Eye (tissue), 1 donor: Measurements from ENCODE around the gene CAMKK1.

Experiments
- DNase-seq: peaks from one replicate; pipeline ENCODE4 v3.0.0-alpha.2; 2015

The CAMKK1 gene

DNA sequence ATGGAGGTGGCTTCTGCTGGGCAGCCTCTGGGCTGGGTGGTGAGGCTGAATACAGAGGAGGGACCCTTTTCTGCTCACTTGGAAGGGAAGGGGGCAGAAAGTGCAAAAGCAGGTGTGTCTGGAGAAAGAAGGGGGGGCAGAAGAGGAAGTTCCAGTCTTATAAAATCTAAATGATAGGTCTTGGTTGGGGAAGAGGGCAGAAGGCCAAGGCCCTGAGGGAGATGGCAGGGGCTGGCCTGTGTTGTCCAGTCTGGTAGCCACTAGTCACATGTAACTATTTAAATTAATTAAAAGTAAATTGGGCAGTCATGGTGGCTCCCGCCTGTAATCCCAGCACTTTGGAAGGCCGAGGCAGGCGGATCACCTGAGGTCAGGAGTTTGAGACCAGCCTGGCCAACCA is 2.5 kb upstream of the CAMKK1 start:
- DNase-seq, result no peak

DNA sequence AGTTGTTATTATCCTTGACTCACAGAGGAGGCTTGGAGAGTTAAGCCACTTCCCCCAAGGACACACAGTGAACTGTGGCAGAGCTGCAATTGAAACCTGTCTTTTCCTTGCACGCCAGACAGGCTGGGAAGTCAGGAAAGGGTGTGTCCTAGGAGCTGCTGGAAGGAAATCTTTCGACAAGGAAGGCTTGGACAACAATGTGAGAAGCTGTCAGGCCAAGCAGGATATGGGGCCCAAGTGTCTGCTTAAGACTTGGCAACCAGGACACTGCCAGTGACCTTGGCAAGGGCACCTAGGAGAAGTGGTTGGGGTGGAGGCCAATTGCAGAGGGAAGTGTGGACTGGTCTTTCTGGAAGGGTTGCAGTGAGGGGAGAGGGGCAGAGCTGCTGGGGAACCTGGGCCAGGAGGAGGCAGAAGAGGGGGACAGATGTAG is 2.1 kb upstream of the CAMKK1 start:
- no peak for DNase-seq

DNA sequence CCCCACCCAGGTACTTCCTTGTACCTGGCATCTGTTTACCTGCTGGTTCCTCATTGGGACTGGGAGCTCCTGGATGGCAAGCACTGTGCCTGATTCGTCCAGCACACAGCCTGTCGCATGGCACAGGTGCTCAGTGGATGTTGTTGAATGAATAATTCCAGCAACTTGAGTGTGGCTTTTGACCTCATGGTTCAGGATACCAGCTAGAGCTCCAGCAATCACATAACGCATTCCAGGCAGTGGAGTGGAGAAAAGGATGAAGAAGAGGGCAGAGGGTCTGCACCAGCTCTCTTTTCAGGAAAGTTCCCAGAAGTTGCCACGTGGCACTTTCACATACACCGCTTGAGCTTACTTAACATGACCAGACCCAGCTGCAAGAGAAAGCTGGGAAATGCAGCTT is 1.3 kb upstream of the CAMKK1 start:
- no peak for DNase-seq

DNA sequence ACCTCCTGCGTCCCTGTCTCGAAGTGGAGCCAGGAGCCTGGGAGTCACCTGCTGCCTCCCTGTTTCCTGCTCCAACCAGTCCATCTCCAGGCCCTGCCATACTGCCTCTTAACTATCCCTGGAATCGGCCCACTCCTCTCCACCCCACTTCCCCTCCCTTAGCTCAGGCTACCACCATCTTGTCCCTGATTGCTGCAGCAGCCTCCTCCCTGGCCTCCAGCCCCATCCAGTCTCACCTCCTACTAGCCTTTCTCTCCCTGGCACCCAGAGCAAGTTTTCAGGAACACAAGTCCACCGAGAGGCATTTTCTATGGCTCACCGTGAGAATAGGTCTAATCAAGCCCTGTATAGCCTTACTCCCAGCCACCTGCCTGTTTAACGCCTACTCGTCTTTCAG is 865 bp upstream of the CAMKK1 start:
- DNase-seq, result no peak

DNA sequence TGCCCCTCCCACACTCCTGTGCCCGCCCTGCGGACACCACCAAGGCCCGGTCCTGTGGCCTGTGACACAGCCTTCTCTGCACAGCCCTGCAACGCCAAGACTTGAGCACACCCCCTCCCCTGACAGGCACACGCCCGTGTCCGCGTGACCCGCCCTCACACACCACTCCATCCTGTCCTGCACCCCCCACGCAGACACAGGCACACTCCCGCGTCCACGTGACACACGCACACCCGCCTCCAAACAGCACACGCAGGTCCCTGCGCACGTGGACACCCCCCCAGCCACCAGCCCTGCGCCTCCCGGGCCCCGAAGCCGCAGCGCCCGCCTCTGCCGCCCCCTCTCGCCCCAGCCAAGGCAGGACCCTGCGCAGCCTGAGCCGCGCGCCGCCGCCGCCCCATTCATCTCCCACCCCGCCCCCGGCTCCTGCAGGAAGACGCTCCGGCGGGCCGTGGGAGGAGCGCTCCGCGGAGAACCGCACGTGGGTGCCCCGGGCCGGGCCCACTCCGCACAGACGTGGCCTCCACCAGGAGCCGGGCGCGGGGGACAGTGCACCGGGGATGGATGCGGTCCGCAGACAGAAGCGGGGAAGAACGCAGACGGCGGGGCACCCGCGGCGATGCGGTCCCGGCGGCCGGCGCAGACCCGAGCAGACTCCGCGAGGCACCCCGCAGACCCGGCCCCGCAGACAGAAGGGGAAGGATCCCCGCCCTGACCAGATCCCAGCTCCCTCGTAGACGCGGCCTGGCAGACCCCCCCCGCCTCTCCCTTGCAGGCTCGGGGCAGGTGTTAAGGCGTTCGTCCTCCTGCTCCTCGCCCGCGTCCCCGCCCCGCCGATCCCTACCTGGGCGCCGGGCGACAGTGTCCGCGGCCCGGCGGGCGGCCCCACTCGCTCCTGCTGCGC is 506 bp downstream of the CAMKK1 start:
- peak; percentile 77 for DNase-seq

DNA sequence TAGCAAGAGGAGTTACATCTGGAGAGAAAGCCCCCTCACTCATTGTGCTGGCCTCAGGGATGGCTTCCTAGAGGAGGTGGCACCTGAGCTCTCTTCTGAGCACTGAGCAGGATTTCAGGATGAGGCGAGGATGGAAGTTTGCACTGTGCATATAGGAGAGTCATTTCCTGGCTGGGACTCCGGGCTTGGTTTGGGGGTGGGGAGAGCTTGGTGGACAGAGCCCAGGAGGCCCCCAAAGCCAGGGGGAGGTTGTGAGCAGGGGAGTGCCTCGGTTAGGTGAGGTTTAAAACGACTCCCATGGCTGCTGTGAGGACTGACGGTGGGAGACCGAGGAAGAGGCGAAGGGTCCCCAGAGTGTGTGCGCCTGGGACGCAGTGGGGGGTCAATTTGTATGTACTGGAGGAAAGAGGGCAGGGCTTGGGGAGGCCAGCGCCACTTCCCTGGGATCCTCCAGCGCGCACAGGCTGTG is 1.2 kb downstream of the CAMKK1 start:
- DNase-seq, result no peak

DNA sequence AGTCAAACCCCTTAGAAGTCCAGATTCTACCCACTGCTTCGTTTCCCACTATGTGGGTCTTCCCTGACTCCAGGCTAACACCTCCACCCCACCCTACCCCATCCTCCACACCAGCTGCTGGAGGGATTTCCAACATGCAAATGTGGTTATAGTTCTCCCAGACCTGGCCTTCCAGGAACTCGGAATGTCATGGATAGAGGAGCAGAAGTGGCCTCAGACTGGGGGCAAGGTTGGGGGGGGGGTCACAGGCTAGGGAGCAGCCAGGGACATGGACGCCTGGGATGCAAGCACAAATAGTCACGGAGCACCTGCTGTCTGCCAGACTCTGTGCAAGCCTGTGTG is 2.0 kb downstream of the CAMKK1 start:
- no peak for DNase-seq

DNA sequence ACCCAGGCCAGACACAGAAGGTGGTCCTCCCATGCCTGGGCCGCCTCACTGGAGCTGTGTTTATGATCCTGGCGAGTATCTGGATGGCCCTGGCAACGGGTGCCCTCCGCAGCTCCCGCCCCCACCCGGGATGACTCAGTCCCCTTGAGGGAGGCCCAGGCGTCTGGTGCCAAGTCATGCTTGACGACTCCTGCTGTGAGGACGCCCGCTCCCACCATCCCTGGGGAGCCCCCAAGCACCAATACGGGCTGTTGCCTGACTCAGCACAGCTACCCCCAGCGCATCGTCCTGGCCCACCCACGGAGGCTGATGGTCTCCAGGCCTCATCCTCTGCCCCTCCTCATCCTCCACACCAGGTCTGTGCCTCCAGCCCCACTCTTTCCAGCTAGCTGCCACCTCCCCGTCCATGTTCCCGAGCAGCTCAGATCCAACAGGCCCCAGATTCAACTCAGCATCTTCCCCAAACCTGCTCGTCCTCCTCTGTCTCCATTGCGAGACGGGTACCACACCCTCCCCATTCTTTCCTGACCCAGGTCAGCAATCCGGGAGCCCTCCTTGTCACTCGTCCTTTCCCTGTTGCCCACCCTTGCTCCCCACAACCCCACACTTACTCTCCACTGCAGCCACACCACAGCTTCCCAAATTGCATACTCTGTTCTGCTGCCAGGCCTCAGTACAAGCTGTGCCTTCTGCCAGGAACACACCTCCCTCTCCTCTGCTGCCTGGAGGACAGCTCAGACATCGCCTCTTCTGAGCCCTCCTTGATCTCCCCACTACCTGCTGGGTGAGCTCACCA is 2.6 kb downstream of the CAMKK1 start:
- peak; percentile 51 for DNase-seq

DNA sequence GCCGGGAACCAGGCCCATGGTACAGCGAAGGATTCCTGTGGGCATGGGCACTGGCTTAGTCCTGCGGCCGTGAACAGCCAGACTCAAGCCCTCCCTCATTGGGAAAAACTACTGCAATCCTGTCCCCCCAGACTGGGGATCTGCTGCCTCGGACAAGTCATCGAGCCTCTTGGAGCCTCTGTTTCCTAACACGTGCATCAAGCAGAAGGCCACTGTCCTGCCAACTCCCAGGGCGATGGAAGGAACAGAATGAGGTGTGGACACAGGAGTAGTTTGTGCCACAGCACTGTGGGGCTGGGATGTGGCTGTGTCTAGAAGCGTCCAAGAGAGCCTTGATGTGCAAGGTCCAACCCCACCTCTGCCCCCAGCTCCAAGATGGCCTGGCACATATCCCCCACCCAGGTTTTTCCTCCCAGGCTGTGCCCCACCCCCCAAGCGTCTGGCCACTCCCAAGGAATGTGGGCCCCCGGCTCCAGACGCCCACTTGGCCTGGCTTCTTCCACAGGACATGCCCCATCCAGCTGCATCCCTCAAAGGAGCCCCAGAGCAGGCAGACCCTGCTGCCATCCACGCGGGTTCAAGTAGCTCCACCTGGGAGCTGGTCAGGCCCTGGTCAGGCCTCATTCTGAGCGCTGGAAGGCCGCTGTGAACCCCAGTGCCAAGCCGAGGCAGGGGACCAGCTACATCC is 3.4 kb downstream of the CAMKK1 start:
- no peak for DNase-seq

DNA sequence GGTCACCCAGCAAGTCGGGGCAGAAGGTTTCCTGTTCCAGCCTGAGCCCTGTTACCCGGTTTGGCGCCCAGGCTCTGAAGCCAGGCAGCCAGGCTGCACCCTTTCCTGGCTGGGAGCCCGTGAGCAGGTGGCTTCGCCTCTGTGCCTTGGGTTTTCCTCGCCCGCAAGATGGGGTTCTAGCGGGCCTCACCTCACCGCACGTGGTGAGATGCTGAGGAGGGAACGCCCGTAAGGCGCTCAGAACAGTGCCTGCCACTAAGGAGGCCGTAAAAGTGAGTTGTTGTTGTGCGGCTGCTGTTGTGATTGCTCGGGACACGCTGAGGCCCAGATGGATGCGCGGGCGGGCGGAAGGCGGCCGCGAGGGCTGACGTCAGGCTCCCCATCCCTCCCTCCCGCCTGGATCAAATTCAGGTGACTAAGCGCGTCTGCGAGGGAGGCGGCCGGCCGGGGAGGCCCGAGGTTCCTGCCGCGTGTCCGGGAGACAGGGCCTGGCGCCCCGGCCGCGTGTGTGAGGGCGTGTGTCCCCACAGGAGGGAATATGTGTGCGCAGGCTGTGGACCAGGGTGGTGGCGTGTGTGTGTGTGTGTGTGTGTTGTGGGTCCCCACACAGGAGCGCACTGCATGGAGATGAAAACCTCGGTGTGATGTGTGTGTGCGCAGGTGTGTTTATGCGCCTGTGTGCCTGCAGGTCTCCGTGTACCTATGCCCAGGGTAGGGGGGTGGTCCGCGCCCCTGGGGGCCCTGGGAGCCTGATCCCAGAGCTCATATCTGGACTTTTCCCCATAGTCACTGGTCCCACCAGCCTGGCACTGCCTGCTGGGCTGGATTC is 4.3 kb downstream of the CAMKK1 start:
- DNase-seq, result peak; percentile 81

DNA sequence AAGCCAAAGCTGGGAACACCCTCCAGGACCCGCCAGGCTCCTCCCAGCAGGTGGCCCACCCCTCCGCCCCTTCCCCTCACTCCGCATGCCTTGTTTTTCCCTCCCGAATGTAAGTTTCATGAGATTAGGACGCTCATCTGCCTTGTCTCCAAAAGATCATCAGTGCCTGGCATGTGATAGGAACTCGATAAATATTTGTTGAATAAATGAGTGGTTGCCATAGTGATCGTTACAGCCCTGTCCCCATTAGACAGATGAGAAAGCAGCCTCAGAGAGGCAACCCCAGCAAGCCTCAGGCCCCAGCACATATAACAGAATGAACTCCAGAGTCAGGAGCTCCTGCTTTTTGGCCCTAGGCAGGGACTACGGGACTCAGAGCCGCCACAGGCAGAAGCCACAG is 5.0 kb downstream of the CAMKK1 start:
- DNase-seq, result no peak

DNA sequence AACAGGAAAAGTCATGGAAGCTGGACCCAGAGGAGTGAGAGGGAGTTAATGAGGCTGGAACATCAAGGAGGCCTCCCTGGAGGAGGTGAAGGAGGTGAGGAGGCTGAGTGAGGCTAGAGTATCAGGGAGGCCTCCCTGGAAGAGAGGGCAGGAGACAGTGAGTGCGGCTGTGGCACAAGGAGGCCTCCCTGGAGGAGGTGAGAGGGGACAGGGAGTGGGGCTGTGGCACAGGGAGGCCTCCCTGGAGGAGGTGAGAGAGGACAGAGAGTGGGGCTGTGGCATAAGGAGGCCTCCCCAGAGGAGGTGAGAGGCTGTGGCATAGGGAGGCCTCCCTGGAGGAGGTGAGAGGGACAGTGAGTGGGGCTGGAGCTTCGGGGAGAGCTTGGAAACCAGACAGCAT is 5.5 kb downstream of the CAMKK1 start:
- DNase-seq, result no peak

DNA sequence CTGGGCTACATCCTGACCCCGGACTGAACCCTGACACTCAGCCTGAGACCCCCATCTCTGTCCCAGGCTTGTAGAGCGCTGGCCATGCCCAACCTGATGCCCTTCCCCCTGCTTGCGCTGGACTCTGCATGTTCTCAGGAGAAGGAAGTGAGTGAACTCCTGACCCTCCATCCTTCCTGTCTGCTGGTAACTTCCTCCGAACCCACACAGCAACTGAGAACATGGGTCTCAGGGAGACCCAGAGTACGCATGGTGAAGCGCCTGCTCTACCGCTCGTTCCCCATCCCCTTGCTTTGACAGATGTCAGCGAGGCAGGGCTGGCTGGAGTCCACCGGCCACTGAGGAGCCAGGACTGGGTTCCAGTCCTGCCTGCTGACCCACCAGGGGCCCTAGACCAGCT is 6.1 kb downstream of the CAMKK1 start:
- no peak for DNase-seq

DNA sequence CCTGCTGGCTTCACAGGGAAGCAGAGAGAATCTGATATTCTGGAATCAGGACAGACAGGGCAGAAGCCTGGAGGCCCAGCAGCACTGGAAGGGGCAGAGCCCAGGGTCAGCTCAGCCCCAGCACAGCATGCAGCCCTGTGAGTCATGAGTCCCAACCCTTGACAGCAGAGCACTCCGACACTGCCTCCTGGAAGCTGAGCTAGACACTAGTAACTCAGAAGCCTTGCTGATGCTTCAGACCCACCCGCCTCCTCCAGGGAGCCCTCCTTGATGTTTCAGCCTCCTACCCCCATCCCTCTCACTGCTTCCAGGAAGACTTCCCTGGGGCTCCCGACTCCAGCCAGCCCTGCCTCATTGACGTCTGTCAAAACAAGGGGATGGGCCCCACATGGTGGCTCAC is 6.9 kb downstream of the CAMKK1 start:
- DNase-seq, result no peak

DNA sequence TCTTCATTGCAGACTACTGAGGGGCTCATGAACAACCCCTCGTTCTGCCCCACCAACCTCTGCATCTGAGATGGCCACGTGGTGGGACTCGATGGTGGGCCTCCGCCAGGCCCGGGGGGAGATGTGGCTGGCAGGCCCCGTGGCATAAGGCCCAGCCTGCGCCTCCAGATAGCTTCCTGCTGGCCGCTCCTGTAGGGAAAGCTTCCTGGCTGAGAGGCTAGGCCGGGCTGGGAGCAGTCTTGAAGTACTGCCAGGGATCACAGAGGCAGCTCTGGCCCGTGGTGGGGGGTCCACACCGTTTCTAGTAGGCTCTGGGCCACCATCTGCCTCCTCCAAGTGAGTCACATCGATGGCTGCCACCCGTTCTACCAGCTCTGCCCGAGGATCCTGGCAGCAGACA is 7.6 kb downstream of the CAMKK1 start:
- DNase-seq, result no peak

DNA sequence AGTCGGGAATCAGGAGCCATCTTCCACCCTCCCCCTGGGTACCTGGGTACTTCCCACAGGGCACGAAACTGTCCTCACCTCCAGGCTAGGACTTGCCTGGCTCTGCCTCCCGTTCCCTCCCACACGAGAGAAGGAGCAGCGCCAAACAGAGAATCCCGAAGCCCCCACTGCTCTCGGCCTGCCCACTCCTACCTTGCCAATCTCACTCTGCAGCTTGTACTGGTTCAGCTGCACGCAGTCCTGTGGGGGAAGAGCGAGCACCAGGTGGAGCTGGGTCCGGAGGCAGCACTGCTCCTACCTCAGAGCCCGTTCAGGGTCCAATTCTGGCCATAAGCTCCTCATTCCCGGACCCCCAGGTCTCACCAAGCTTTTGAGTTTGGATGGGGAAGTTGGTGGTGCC is 8.7 kb downstream of the CAMKK1 start:
- DNase-seq, result no peak

DNA sequence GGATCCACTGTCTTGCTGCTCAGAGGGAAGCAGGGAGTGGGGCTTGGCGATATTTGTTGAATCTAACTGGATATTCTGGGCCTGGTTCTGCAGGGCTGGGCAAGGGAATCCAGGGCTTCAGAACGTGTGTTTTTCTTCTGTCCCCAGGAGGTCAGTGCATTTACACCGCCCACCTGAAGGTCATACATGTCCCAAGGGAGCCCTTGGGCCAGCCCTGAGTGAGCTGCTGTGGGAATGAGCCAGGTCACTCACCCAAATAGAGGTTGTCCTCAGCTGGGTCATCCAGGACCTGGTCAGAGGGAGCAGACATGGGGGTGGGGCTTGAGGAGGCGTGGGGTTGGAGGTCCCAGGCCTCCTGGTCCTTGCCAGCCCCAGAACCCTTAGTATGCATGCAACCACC is 10.6 kb downstream of the CAMKK1 start:
- DNase-seq, result no peak

DNA sequence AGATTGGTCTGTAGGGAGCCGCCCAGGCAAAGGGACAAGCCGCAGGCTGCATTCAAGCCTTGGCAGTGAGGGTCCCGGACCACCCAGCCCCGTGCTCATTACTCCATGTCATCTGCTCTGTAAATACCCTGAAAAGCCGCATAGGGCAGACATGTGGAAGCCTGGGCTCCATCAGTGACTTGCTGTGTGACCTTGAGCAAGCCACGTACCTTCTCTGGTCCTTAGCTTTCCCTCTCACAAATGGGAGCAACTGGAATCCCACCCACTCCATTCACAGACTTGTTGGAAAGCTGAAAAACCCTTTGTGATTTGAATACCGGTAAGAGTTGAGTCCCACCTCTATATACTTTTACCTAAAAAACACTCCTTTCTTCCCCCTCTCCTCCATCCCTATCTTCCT is 11.9 kb downstream of the CAMKK1 start:
- no peak for DNase-seq

DNA sequence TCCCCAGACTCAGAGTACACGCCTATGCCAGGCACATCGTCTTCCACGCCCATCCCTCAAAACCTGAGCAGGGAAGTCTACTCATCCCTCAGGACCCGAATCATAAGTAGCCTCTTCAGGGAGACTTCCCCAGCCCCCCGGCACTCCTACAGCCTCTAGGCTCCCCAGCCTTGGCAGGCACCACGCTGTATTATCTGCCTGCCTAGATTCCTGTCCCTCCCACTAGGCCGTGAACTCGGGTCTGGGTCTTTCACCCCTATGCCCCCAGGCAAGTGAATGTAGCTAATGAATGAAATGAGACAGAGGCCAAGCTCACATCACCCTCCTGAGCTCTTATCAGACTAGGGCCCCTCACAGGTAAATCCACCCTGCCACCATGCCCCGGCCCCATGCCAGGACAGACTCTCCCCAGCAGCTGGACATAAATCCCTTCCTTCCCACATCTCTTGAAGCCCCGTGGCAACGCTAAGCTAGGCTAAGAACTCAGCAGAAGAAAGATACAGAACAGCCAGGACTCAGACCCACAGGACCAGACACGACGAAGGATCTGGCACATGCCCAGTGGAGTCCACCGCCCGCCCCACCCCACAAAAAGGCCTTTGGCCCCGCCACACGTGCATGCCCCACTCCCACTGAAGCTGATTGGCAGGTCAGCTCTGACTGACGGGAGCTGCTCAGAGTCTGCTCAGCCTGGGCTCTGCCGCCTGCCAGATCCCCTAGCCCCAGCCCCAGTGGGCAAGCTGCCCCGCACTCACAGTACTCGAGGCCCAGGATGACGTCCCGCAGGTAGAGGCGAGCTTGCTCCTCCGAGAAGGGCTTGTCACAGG is 13.0 kb downstream of the CAMKK1 start:
- peak; percentile 48 for DNase-seq

DNA sequence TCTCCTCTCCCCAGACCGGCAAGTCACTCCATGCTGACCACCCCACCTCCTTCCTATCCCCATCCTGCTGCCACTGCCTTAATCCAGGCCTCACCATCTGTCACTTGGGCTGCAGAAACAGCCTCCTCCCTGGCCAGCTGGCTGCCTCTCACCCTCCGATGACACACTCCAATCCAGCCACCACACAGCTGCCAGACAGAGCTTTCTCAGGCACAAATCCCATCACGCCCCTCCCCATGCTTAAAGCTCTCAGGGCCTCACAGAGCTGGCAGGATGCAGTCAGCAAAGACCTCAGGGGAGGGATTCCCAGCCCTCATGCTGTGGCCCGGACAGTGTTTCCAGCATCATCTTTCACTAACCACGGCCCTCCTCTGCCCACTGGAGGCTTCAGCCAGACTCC is 13.7 kb downstream of the CAMKK1 start:
- DNase-seq, result peak; percentile 90

DNA sequence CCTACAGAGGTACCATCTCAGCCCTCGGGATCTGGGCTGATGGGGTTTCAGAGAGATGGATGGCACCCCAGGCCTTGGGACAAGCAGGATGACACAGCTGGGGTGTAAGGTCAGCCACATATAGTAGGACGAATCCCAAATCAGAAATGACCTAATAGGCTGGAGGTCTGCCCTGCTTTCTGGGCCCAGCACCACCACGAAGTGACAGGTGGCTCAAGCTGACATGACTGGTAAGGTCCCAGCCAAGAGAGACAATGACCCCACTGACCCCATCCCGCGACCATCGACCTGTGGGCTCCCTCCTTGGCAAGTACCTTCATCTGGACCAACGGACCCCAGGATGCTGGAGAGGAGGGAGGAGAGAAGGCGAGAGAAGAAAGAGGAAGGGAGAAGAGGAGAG is 15.6 kb downstream of the CAMKK1 start:
- no peak for DNase-seq

DNA sequence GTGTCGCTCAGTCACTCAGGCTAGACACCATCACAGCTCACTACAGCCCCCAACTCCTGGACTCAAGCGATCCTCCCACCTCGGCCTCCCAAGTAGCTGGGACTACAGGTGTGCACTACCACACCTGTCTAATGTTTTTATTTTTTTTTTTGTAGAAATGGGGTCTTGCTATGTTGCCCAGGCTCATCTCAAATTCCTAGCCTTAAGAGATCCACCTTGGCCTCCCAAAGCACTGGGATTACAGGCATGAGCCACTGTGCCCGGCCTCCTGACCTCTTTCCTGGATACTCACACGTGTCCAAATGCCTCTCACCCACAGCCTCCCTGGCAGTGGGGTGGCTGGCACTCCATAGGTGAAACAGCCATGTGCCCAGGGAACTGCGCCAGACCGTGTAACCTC is 17.5 kb downstream of the CAMKK1 start:
- DNase-seq, result no peak
